Esophagus (tissue), 2 donors: ENCODE measurements around the gene BICRA. TPM values are rescaled to one million over a fixed set of nuclear protein-coding genes. Genes with fewer than 3 reads are reported as not detected.
"Not testable (repeated sequence)": the region's sequence is repeated elsewhere in the genome, so short reads cannot be mapped to it uniquely, and the experiment has no call there.

Experiments used
- H3K27ac ChIP-seq, 2 donors: one replicate each; pipeline ENCODE4 v1.5.1; 2013; ENCODE audit warnings: low read depth in 2 of 2, mild to moderate bottlenecking in 2 of 2, inconsistent platforms in 1 of 2, low read length in 1 of 2, moderate library complexity in 1 of 2
- H3K27me3 ChIP-seq, 2 donors: one replicate each; pipeline ENCODE4 v1.6.1; 2013; ENCODE audit warnings: low read length in 2 of 2, control low read depth in 1 of 2, mild to moderate bottlenecking in 1 of 2; ENCODE audit not compliant: insufficient read depth in 2 of 2, control insufficient read depth in 1 of 2
- H3K36me3 ChIP-seq, 2 donors: one replicate each; pipeline ENCODE4 v1.6.1; 2013; ENCODE audit warnings: low read length in 1 of 2; ENCODE audit not compliant: control insufficient read depth in 2 of 2, insufficient read depth in 2 of 2
- H3K4me1 ChIP-seq, 2 donors: one replicate each; pipeline ENCODE4 v1.6.1; 2013; ENCODE audit warnings: low read length in 1 of 2; ENCODE audit not compliant: control insufficient read depth in 2 of 2, insufficient read depth in 2 of 2
- H3K4me3 ChIP-seq, 2 donors: one replicate each; pipeline ENCODE4 v1.5.1; 2013; ENCODE audit warnings: low read length in 2 of 2, mild to moderate bottlenecking in 2 of 2, low read depth in 1 of 2, moderate library complexity in 1 of 2
- H3K9me3 ChIP-seq, 2 donors: one replicate each; pipeline ENCODE4 v1.6.1; 2013; ENCODE audit warnings: mild to moderate bottlenecking in 2 of 2, low read depth in 1 of 2, low read length in 1 of 2, moderate library complexity in 1 of 2; ENCODE audit not compliant: control insufficient read depth in 2 of 2, insufficient read depth in 1 of 2
- WGBS, 2 donors: extraction: QIAGEN DNeasy Blood & Tissue Kit; methylation state at CpG; one replicate each; pipeline ENCODE4 v1.1.7; 2013; 5-methylcytosine and 5-hydroxymethylcytosine counted together
- polyA plus RNA-seq, 2 donors: library from polyadenylated mRNA; stranded (reverse); fragments of 200-250 nt; gene quantifications; one replicate each; pipeline ENCODE4 v1.2.3, GENCODE V29; 2013
- donor health status: healthy with polysubstance abuse.
- donor health status: Bipolar disorder and iron deficiency.

Gene BICRA
- polyA plus RNA-seq, 2 donors: 4.0 to 8.5 TPM

GRCh38 chr19:47581605-47582319 is 27.2 kb upstream of the BICRA start:
- H3K36me3 ChIP-seq: peaks cover 0 to 2% of the 10 kb centered on the region in 2 donors
- H3K27ac ChIP-seq: peak overlapping the region; percentile 60 to 92
- H3K27me3 ChIP-seq: no peaks in the 10 kb centered on the region
- H3K9me3 ChIP-seq: no peaks in the 10 kb centered on the region
- H3K4me3 ChIP-seq: no peak overlapping the region
- H3K4me1 ChIP-seq: peaks cover 2 to 4% of the 10 kb centered on the region in 2 donors
- 43% methylated on average over 6 of the region's 6 CpGs for WGBS, 2 donors

DNA sequence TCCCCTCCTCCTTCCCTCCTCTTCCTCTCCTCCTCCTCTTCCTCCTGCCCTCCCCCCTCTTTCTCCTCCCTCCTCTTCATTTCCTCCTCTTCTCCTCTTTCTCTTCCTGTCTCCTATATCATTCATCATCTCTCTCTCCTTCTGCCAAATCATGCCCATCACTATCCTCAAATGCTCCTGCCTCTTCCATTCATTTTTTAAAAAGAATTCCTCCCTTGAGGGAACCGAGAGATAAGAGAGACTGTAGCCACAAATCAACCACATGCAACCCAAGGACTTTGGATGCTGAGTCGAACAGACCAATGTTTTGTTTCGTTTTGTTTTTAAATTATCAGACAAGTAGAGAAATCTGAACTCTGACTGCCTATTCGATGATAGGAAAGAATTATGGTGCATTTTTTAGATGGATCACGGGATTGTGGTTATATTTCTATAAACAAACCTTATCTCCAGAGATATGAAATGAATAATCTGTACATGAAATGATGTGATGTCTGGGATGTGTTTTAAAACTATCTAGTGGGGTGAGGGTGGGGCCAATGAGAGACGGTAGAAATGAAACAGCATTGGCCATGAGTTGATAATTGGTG is 26.5 kb upstream of the BICRA start:
- H3K4me3 ChIP-seq: no peak overlapping the region
- H3K36me3 ChIP-seq: peaks cover 0 to 2% of the 10 kb centered on the region in 2 donors
- WGBS, 2 donors: 43 to 48% methylated on average over 6 of the region's 6 CpGs
- no peaks in the 10 kb centered on the region for H3K27me3 ChIP-seq
- H3K27ac ChIP-seq: peak overlapping the region; percentile 62 to 92
- no peaks in the 10 kb centered on the region for H3K9me3 ChIP-seq
- peaks cover 2 to 4% of the 10 kb centered on the region in 2 donors for H3K4me1 ChIP-seq

DNA sequence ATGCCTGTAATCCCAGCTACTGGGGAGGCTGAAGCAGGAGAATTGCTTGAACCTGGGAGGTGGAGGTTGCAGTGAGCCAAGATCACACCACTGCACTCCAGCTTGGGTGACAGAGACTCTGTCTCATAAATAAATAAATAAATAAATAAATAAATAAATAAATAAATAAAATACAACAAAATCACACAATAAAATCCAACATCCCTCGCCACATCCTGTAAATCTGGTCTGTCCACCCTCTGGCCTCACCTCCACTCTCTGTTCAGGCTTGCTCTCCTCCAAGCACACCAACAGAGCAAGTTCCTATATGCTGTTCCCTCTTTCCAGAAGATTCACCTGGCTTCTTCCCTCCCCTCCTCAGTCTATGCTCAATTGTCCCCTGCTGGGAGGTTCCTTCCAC is 25.8 kb upstream of the BICRA start:
- not testable (repeated sequence) for H3K36me3 ChIP-seq, H3K4me3 ChIP-seq, H3K27me3 ChIP-seq, H3K9me3 ChIP-seq, H3K4me1 ChIP-seq
- peak overlapping the region; percentile 52 to 82 for H3K27ac ChIP-seq
- 58 to 69% methylated on average over 1 of the region's 1 CpG for WGBS, 2 donors

DNA sequence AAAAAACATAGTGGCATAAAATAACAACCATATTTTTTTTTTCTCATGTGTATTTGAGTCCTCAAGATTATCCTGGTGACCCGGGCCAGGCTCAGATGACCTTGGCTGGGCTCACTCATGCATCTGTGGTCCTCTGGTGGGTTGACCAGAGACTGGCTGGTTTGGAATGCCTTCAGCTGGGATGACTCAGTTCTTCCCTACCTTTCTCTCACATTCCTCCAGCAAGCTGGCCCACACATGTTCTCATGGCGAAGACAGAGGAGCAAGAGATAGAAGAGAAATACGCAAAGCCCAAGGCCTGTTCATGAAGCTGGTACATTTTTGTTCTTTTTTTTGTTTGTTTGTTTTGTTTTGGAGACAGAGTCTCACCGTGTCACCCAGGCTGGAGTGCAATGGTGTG is 21.6 kb upstream of the BICRA start:
- Histone ChIP-seq H3K36me3 (peaks cover 0 to 2% of the 10 kb centered on the region in 2 donors), H3K4me1 (no peaks in the 10 kb centered on the region), H3K4me3 (no peak overlapping the region), H3K9me3 (no peaks in the 10 kb centered on the region), H3K27ac (no peak overlapping the region), H3K27me3 (no peaks in the 10 kb centered on the region)
- 89 to 90% methylated on average over 4 of the region's 4 CpGs for WGBS, 2 donors

DNA sequence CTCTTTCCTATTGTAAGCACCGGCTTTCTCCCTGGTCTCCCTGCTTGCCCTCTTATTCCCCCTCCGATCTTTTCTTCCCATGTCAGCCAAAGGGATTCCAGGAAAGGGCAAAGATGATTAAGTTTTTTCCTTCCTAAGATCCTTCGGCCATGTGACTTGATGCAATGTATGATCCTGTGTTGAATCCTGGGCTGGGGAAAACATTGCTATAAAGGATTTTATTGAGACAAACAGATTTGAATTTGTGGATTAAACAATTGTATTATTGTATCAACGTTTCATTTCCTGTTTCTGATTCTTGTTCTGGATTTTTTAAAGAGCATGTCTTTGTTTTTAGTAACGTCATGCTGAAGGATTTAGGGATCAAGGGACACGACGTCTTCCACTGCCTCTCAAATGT is 19.1 kb upstream of the BICRA start:
- H3K4me3 ChIP-seq: no peak overlapping the region
- no peaks in the 10 kb centered on the region for H3K4me1 ChIP-seq
- peak overlapping the region; percentile 25 to 71 for H3K27ac ChIP-seq
- no peaks in the 10 kb centered on the region for H3K27me3 ChIP-seq
- H3K36me3 ChIP-seq: peaks cover 0 to 2% of the 10 kb centered on the region in 2 donors
- 43 to 46% methylated on average over 7 of the region's 7 CpGs for WGBS, 2 donors
- no peaks in the 10 kb centered on the region for H3K9me3 ChIP-seq

GRCh38 chr19:47593860-47594259 is 15.1 kb upstream of the BICRA start:
- Histone ChIP-seq H3K9me3 (no peaks in the 10 kb centered on the region), H3K36me3 (no peaks in the 10 kb centered on the region), H3K4me1 (peaks cover 0 to 2% of the 10 kb centered on the region in 2 donors), H3K4me3 (no peak overlapping the region), H3K27me3 (no peaks in the 10 kb centered on the region), H3K27ac (no peak overlapping the region)
- 91% methylated on average over 6 of the region's 6 CpGs for WGBS, 2 donors

DNA sequence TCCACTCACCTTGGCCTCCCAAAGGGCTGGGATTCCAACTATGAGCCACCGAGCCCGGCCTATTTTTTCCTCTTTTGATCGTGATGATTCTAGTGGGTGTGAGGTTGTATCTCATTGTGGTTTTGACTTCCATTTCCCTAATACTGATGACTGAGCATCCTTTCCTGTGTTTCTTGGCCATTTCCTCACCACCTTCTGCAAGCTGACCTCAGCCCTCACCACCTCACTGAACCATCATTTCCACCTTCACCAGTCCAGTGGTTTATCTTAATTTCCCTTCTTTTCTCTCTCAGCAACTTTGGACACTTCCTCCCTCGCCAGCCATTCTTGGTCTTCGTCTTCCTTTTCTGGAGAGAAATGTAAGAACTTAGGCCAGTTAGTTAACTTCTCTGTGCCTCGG is 13.0 kb upstream of the BICRA start:
- Histone ChIP-seq H3K27me3 (no peaks in the 10 kb centered on the region), H3K27ac (no peak overlapping the region), H3K9me3 (no peaks in the 10 kb centered on the region), H3K36me3 (no peaks in the 10 kb centered on the region), H3K4me1 (peaks cover 0 to 2% of the 10 kb centered on the region in 2 donors), H3K4me3 (no peak overlapping the region)
- 69 to 70% methylated on average over 6 of the region's 6 CpGs for WGBS, 2 donors

GRCh38 chr19:47598407-47599349 is 10.3 kb upstream of the BICRA start:
- no peaks in the 10 kb centered on the region for H3K36me3 ChIP-seq
- 24 to 27% methylated on average over 21 of the region's 21 CpGs for WGBS, 2 donors
- peak overlapping the region in 1 of 2 donors; percentile 29 for H3K4me3 ChIP-seq

GRCh38 chr19:47599671-47600245 is 9.2 kb upstream of the BICRA start:
- not testable (repeated sequence) for H3K27me3 ChIP-seq

More at GRCh38 chr19:47598407-47599349, 10.3 kb upstream of the BICRA start:
- no peaks in the 10 kb centered on the region for H3K9me3 ChIP-seq
- H3K27ac ChIP-seq: peak overlapping the region; percentile 91 to 94
- H3K27me3 ChIP-seq: no peaks in the 10 kb centered on the region
- peaks cover 0 to 2% of the 10 kb centered on the region in 2 donors for H3K4me1 ChIP-seq

More at GRCh38 chr19:47599671-47600245, 9.2 kb upstream of the BICRA start:
- H3K4me1 ChIP-seq, H3K9me3 ChIP-seq, H3K36me3 ChIP-seq: not testable (repeated sequence)
- H3K4me3 ChIP-seq: peak overlapping the region; percentile 29 to 44
- 30 to 33% methylated on average over 25 of the region's 25 CpGs for WGBS, 2 donors
- H3K27ac ChIP-seq: peak overlapping the region; percentile 88 to 94
